Epithelial cell of esophagus (primary cell): ENCODE measurements around the gene DFFA.
A peak's percentile ranks its signal among the peaks of the same experiment; 100 is the strongest.

Experiments used
- DNase-seq: peaks from one replicate; pipeline ENCODE4 v3.0.0; 2010; ENCODE audit warnings: low read depth
- H3K4me3 ChIP-seq: 2 replicates; pipeline ENCODE4 v1.5.1; 2011; ENCODE audit warnings: mild to moderate bottlenecking, low read length, control low read depth
- TF ChIP-seq, protein P1 (sequence below): IDR thresholded peaks from 2 replicates; pipeline ENCODE4 v1.5.1; 2011; ENCODE audit warnings: low read depth, mild to moderate bottlenecking, low read length, control low read depth, inconsistent platforms; ENCODE audit not compliant: insufficient read depth; ENCODE audit errors: missing control alignments

The DFFA gene

DNA sequence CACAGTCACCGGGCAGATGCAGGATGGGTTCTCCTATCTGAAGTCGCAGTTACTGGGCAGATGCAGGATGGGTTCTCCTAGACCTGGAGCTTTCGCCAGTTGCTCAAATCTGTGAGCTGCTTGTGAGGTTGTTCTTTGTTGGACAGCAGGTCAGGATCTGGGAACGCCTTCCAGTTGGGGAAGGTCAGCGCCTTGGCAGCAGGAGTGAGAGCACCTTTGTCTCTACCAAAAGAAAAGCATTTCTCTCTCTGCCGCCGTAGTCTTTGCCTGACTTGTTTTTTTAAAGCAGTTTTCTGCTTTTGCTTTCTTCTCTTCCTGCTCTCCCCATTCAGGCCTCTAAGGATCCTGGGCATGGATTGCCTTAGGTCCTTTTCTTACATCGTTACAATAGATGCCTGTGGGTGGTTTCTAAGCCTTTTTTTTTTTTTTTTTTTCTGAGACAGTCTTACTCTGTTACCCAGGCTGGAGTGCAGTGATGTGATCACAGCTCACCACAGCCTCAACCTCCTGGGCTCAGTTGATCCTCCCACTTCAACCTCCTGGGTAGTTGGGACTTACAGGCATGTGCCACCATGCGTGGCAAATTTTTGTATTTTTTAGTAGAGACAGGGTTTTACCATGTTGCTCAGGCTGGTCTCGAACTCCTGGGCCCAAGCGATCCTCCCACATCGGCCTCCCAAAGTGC is 18.1 kb upstream of the DFFA start:
- TF ChIP-seq, protein P1, sequence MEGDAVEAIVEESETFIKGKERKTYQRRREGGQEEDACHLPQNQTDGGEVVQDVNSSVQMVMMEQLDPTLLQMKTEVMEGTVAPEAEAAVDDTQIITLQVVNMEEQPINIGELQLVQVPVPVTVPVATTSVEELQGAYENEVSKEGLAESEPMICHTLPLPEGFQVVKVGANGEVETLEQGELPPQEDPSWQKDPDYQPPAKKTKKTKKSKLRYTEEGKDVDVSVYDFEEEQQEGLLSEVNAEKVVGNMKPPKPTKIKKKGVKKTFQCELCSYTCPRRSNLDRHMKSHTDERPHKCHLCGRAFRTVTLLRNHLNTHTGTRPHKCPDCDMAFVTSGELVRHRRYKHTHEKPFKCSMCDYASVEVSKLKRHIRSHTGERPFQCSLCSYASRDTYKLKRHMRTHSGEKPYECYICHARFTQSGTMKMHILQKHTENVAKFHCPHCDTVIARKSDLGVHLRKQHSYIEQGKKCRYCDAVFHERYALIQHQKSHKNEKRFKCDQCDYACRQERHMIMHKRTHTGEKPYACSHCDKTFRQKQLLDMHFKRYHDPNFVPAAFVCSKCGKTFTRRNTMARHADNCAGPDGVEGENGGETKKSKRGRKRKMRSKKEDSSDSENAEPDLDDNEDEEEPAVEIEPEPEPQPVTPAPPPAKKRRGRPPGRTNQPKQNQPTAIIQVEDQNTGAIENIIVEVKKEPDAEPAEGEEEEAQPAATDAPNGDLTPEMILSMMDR, result no peak
- no peak for DNase-seq
- no peak overlapping the region for H3K4me3 ChIP-seq

DNA sequence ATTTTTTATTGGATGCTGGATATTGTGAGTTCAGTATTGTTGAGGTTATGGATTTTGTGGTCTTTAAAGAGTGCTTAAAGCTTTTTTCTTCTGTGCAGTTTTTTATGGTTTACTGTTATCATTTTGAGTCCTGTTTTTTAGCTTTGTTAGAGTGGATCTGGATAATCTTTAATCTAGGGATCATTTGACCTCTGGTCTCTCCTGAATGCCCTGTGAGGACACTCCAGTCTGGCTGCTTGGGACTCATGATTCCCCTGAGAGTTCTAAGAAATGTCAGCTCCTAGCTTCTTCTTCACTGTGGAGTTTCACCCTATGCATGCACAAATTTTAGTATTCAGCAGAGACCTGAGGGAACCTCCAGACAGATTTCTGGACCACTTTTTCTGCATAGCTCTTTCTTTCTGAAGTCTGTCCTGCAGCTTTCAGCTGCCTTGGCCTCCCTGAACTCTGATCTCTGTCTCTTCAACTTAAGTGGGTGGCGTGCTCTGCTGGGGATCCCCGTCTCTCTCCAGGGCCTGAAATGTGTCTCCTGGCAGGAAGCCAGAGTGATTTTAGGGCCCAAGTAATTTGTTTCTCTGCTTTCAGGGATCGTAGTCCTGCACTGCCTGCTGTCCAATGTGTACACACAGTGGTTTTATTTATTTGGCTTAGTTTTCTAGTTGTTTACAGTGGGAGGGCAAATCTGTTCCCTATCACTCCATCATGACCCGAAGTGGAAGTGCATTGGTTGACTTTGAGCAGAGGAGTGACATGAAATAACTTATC is 17.1 kb upstream of the DFFA start:
- DNase-seq, result no peak
- H3K4me3 ChIP-seq, result no peak overlapping the region
- TF ChIP-seq, protein P1, result no peak

DNA sequence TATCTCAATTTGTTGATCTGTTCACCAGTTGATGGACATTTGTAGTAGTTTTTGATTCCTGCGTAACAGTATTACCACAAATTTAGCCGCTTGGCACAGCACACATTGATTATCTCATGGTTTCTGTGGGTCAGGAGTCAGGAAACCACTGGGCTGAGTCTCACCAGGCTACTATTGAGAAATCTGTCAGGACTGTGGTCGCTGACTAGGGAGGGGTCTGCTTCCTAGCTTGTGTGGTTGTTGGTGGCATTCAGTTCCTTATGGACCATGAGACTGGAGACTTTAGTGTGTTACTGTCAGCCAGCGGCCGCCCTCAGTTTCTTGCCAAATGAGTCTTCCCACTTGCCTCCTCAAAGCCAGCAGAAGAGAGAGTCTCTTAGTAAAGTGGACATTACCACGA is 12.2 kb upstream of the DFFA start:
- no peak for DNase-seq
- no peak overlapping the region for H3K4me3 ChIP-seq
- TF ChIP-seq, protein P1, result no peak

DNA sequence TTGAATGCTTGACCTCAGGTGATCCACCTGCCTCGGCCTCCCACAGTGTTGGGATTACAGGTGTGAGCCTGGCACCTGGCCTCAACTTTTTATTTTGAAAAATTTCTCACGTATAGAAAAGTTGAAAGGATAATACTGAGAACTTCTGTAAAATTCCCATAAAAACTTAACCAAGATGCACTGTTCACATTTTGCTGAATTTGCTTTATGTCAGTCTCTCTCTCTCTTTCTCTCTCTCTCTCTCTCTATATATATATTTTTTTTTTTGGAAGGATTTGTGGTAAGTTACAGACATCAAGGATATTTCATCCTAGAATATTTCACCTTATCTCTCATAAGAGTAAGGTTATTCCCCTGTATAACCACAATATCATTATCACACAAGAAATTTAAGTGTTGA is 8.3 kb upstream of the DFFA start:
- no peak overlapping the region for H3K4me3 ChIP-seq
- TF ChIP-seq, protein P1, result no peak
- DNase-seq, result no peak

GRCh38 chr1:10479296-10479695 is 7.0 kb upstream of the DFFA start:
- H3K4me3 ChIP-seq, result no peak overlapping the region
- DNase-seq, result peak; percentile 80
- TF ChIP-seq, protein P1, result no peak

DNA sequence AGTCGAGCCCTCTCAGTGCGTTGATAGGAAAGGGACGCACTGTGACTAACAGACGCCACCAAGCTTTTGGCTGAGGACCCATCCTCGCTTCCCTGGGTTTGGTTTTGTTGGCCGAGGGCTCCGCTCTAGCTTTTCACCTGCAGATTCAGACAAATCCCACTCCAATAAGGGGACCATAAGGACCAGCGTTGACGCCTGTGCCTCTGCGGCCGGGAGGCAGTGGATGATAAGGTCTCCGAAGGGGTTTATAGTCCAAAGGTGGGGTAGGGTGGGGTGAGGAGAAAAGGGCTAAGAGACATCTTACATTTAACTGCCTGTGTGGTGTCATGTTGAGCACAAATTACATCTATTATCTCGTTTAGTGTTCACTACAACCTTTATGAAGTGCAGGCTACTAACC is 3.2 kb upstream of the DFFA start:
- TF ChIP-seq, protein P1, result no peak
- peak overlapping the region; percentile 81 for H3K4me3 ChIP-seq
- no peak for DNase-seq
